Suprapubic skin (tissue), 3 donors: ENCODE measurements around the gene TRDN.

Experiments used
- CTCF ChIP-seq, 2 donors: fragments of 200-600 bp in 1 of 2; fragments of 450-650 bp in 1 of 2; sonication (generic) in 1 of 2; IDR thresholded peaks; one replicate each; pipeline ENCODE4 v1.5.1; 2016 to 2019; ENCODE audit warnings: antibody characterized with exemption in 2 of 2, mild to moderate bottlenecking in 1 of 2, moderate library complexity in 1 of 2
- POLR2A ChIP-seq, 2 donors: fragments of 450-650 bp; IDR thresholded peaks; one replicate each; pipeline ENCODE4 v1.6.1; 2017; ENCODE audit warnings: antibody characterized with exemption in 2 of 2, mild to moderate bottlenecking in 2 of 2, moderate library complexity in 2 of 2

GRCh38 chr6:123518441-123519188 is 118.1 kb downstream of the TRDN start:
- TF ChIP-seq CTCF (IDR thresholded peaks at IDR 0.05) (no peak), POLR2A (IDR thresholded peaks at IDR 0.05) (no peak)
